H1 (cell line): ENCODE results near the gene SFXN4. TPM values are rescaled to one million over a fixed set of nuclear protein-coding genes. Genes with fewer than 3 reads are reported as not detected.

ENCODE experiments used
- CTCF ChIA-PET: fragments of 300-600 bp; sonication (Branson Sonifier 250); formaldehyde crosslinking; loops from one replicate; lab custom pipeline; 2021; ENCODE audit not compliant: partially characterized antibody; lab: Charles Lee
- POLR2A ChIA-PET: fragments of 300-600 bp; sonication (Branson Sonifier 250); formaldehyde crosslinking; loops from one replicate; lab custom pipeline; 2021; ENCODE audit warnings: inconsistent platforms; ENCODE audit not compliant: partially characterized antibody; lab: Charles Lee
- DNase-seq, 2 experiments: peaks; one replicate each; pipeline versions ENCODE4 v3.0.0 to v3.0.0-alpha.2; 2010 to 2022; ENCODE audit warnings: low spot score in 2 of 2, low read depth in 1 of 2, mixed read lengths in 1 of 2
- FAIRE-seq: peaks from 2 replicates; lab custom pipeline; 2011; peaks lifted over from hg19 to GRCh38; lab: Jason Lieb, UNC
- H2AFZ ChIP-seq: 2 replicates; pipeline ENCODE4 v1.8.1; 2012; ENCODE audit warnings: low read length, inconsistent platforms
- H2AK5ac ChIP-seq: 2 replicates; pipeline ENCODE4 v1.6.1; 2013; ENCODE audit warnings: low read depth, low read length
- H2BK120ac ChIP-seq: replicated peaks from 2 replicates; pipeline ENCODE3; 2013; ENCODE audit warnings: low read depth, low read length, inconsistent platforms
- H2BK12ac ChIP-seq: 2 replicates; pipeline ENCODE4 v1.6.1; 2013; ENCODE audit warnings: low read depth, low read length
- H2BK15ac ChIP-seq: 2 replicates; pipeline ENCODE4 v1.6.1; 2013; ENCODE audit warnings: low read length
- H2BK20ac ChIP-seq: 2 replicates; pipeline ENCODE4 v1.6.1; 2013; ENCODE audit warnings: low read length
- H2BK5ac ChIP-seq: 2 replicates; pipeline ENCODE4 v1.6.1; 2013; ENCODE audit warnings: low read depth, low read length
- H3K14ac ChIP-seq: 2 replicates; pipeline ENCODE4 v1.6.1; 2013; ENCODE audit warnings: inconsistent platforms; ENCODE audit not compliant: insufficient read length
- H3K18ac ChIP-seq: 2 replicates; pipeline ENCODE4 v1.6.1; 2013; ENCODE audit warnings: low read length; ENCODE audit errors: extremely low read depth
- H3K23ac ChIP-seq: 2 replicates; pipeline ENCODE4 v1.6.1; 2013; ENCODE audit warnings: inconsistent platforms; ENCODE audit not compliant: insufficient read length
- H3K23me2 ChIP-seq: 2 replicates; pipeline ENCODE4 v1.6.1; 2013; ENCODE audit warnings: low read depth, low read length
- H3K27ac ChIP-seq: 2 replicates; pipeline ENCODE4 v1.6.1; 2011; ENCODE audit warnings: low read depth, low read length, inconsistent platforms
- H3K27me3 ChIP-seq, 4 experiments: replicated peaks in 1 of 4; 1 replicate in 1 of 4; 2 replicates in 3 of 4; pipeline versions ENCODE4 v1.6.1 to v1.8.1; 2011 to 2013; ENCODE audit warnings: low read length in 3 of 4, mild to moderate bottlenecking in 3 of 4, inconsistent platforms in 2 of 4, mixed read lengths in 2 of 4, moderate library complexity in 1 of 4; ENCODE audit not compliant: control insufficient read depth in 3 of 4, insufficient read depth in 3 of 4; ENCODE audit errors: extremely low read depth in 1 of 4
- H3K36me3 ChIP-seq, 4 experiments: 2 replicates each; pipeline versions ENCODE4 v1.6.1 to v1.8.1; 2011 to 2013; ENCODE audit warnings: mild to moderate bottlenecking in 4 of 4, low read length in 3 of 4, moderate library complexity in 2 of 4, control low read depth in 1 of 4, inconsistent platforms in 1 of 4; ENCODE audit not compliant: insufficient read depth in 4 of 4, control insufficient read depth in 2 of 4
- H3K4ac ChIP-seq: replicated peaks from 2 replicates; pipeline ENCODE3; 2013; ENCODE audit warnings: low read length, low read depth, mixed read lengths, inconsistent platforms; ENCODE audit not compliant: insufficient read length
- H3K4me1 ChIP-seq, 4 experiments: replicated peaks in 1 of 4; 1 replicate in 1 of 4; 2 replicates in 3 of 4; pipeline versions ENCODE4 v1.6.1 to v1.8.1; 2011 to 2013; ENCODE audit warnings: low read length in 3 of 4, inconsistent platforms in 2 of 4, mixed read lengths in 1 of 4; ENCODE audit not compliant: insufficient read depth in 4 of 4, control insufficient read depth in 3 of 4
- H3K4me2 ChIP-seq, 2 experiments: 2 replicates each; pipeline versions ENCODE4 v1.6.1 to v1.8.1; 2011 to 2013; ENCODE audit warnings: low read depth in 2 of 2, low read length in 2 of 2, control low read depth in 1 of 2, inconsistent platforms in 1 of 2, mild to moderate bottlenecking in 1 of 2; ENCODE audit not compliant: insufficient read depth in 1 of 2
- H3K4me3 ChIP-seq, 4 experiments: fragments of 200-600, 300-600 bp in 1 of 4; sonication (generic), shearing (Covaris generic), sonication (Bioruptor Twin) in 1 of 4; 2 replicates each; pipeline versions ENCODE4 v1.5.1 to v1.8.1; 2011 to 2016; ENCODE audit warnings: low read length in 4 of 4, low read depth in 3 of 4, control low read depth in 2 of 4, inconsistent platforms in 2 of 4, mild to moderate bottlenecking in 2 of 4, mixed read lengths in 1 of 4, moderate library complexity in 1 of 4; ENCODE audit not compliant: insufficient read depth in 2 of 4; ENCODE audit errors: extremely low read depth in 1 of 4
- H3K56ac ChIP-seq: replicated peaks from 2 replicates; pipeline ENCODE3; 2013; ENCODE audit warnings: low read depth, mild to moderate bottlenecking, mixed read lengths, low read length, inconsistent platforms; ENCODE audit not compliant: insufficient read length
- H3K79me1 ChIP-seq: 2 replicates; pipeline ENCODE4 v1.6.1; 2013; ENCODE audit warnings: low read depth, low read length, control low read depth
- H3K79me2 ChIP-seq, 2 experiments: 2 replicates each; pipeline versions ENCODE4 v1.6.1 to v1.8.1; 2012 to 2013; ENCODE audit warnings: low read length in 2 of 2, mild to moderate bottlenecking in 2 of 2, inconsistent platforms in 1 of 2; ENCODE audit not compliant: insufficient read depth in 2 of 2, control insufficient read depth in 1 of 2
- H3K9ac ChIP-seq, 4 experiments: replicated peaks in 1 of 4; 1 replicate in 1 of 4; 2 replicates in 3 of 4; pipeline versions ENCODE4 v1.6.1 to v1.8.1; 2011 to 2013; ENCODE audit warnings: low read depth in 3 of 4, low read length in 3 of 4, control low read depth in 2 of 4, mild to moderate bottlenecking in 2 of 4, moderate library complexity in 2 of 4, inconsistent platforms in 1 of 4; ENCODE audit errors: extremely low read depth in 1 of 4
- H3K9me3 ChIP-seq, 2 experiments: 2 replicates each; pipeline versions ENCODE4 v1.6.1 to v1.8.1; 2012 to 2013; ENCODE audit warnings: mild to moderate bottlenecking in 2 of 2, moderate library complexity in 2 of 2, control low read depth in 1 of 2, inconsistent platforms in 1 of 2, low read depth in 1 of 2, low read length in 1 of 2, mixed read lengths in 1 of 2; ENCODE audit not compliant: insufficient read depth in 2 of 2
- H4K20me1 ChIP-seq, 2 experiments: replicated peaks in 1 of 2; 2 replicates each; pipeline versions ENCODE3 to v1.8.1; 2011 to 2013; ENCODE audit warnings: inconsistent platforms in 2 of 2, low read length in 2 of 2, mild to moderate bottlenecking in 1 of 2; ENCODE audit not compliant: insufficient read depth in 2 of 2, control insufficient read depth in 1 of 2
- H4K5ac ChIP-seq: 2 replicates; pipeline ENCODE4 v1.6.1; 2013; ENCODE audit warnings: low read length, low read depth, mixed read lengths, inconsistent platforms; ENCODE audit not compliant: insufficient read length
- H4K8ac ChIP-seq: 2 replicates; pipeline ENCODE4 v1.8.0; 2013; ENCODE audit warnings: mild to moderate bottlenecking, moderate library complexity, low read length, inconsistent platforms; ENCODE audit not compliant: insufficient read depth; ENCODE audit errors: extremely low read depth
- H4K91ac ChIP-seq: replicated peaks from 2 replicates; pipeline ENCODE3; 2013; ENCODE audit warnings: low read length, mixed read lengths, inconsistent platforms; ENCODE audit not compliant: insufficient read length
- WGBS, 2 experiments: shearing (Covaris generic) in 1 of 2; methylation state at CpG; one replicate each; pipeline versions ENCODE4 v1.1.6 to v1.1.7; 2013 to 2015; ENCODE audit warnings: low lambda C conversion rate in 2 of 2, mixed read lengths in 2 of 2, inconsistent platforms in 1 of 2, low coverage in 1 of 2, missing lambda C conversion rate in 1 of 2; ENCODE audit not compliant: insufficient replicate concordance in 2 of 2, insufficient coverage in 1 of 2, insufficient read length in 1 of 2; ENCODE audit errors: extremely low coverage in 1 of 2, missing lambda C conversion rate in 1 of 2; 5-methylcytosine and 5-hydroxymethylcytosine counted together
- polyA plus RNA-seq, 7 experiments: library from polyadenylated mRNA; depleted of rRNA in 3 of 7; stranded (reverse) in 5 of 7; unstranded in 2 of 7; fragments of >200 nt in 5 of 7; fragments of 200-250 nt in 2 of 7; gene quantifications; 1 replicate in 5 of 7; 2 replicates in 1 of 7; 4 replicates in 1 of 7; pipeline versions ENCODE4 v1.2.1 to v1.2.3, GENCODE V29; 2011 to 2013; ENCODE audit warnings: missing spikeins in 2 of 7, mixed read lengths in 2 of 7
- total RNA-seq: library from RNA; stranded (reverse); fragmentation: NEBNext Ultra II Directional; extraction: Animal tissue kit (Norgen Biotek cat#: 25700); gene quantifications from 2 replicates; pipeline ENCODE4 v1.2.1, GENCODE V29; 2021

Gene SFXN4
- total and polyA plus RNA-seq, 2 of the 8 experiments (the other 6 are each of a cell fraction or from before 2014, with no cell fraction given), result 15.4 to 21.6 TPM

DNA sequence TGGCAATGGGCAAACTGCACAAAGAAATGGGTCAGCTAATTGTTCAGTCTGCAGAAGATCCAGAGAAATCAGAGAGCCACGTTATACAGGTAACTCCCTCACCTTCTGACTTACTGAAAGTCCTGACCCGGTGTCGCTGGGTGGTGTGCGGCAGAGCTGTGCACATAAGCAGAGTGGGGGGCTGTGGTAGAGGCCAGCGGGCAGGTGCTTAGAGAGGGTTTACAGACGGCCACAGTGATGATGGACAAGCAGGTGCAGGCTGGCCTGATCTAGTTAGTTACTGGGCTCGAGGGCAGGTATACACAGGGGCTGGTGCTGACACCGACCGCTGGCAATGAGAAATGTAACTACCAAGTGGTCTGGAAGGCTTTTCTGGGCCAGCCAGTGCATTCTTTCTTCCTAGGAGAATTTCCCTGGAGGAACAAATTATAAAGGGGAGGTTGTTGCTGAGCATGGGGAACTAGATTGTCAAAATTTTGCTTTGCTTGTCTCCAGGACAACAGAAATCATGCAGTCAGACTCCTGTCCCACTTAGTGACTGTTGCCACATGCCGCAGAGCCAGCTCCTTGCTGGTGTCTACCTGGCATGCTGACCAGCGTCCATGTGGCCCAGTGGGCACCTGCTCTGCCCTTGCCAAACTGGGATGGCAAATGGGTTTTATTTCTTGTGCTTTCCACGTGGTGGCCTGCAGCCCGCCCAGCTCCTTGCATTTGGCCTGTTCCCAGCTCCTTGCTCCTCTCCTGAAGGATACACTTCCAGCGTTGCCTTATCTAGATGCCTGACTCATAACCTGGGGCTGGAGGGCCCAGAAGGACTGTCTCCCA is 32.8 kb downstream of the SFXN4 start:
- Histone ChIP-seq H3K4me2 (no peak overlapping the region), H2BK12ac (no peak overlapping the region), H4K91ac (no peak overlapping the region), H4K5ac (no peak overlapping the region), H4K8ac (no peak overlapping the region), H3K9ac (no peak overlapping the region), H3K79me1 (no peaks in the 10 kb centered on the region), H3K4me3 (no peak overlapping the region), H3K79me2 (no peaks in the 10 kb centered on the region), H3K23me2 (no peaks in the 10 kb centered on the region), H3K27me3 (no peaks in the 10 kb centered on the region), H4K20me1 (no peaks in the 10 kb centered on the region), H3K14ac (no peak overlapping the region), H3K9me3 (no peaks in the 10 kb centered on the region), H2BK20ac (no peak overlapping the region), H2AFZ (no peak overlapping the region), H3K4me1 (no peaks in the 10 kb centered on the region), H3K23ac (no peak overlapping the region), H3K4ac (no peak overlapping the region), H3K36me3 (peaks cover 18 to 55% (median 39%) of the 10 kb centered on the region in 4 experiments; a peak in 7 of 8 replicates), H3K18ac (no peak overlapping the region), H3K27ac (no peak overlapping the region), H2BK120ac (no peak overlapping the region), H2BK15ac (no peak overlapping the region), H2BK5ac (no peak overlapping the region), H3K56ac (no peak overlapping the region), H2AK5ac (no peak overlapping the region)
- POLR2A ChIA-PET, result interaction anchor here (0.6 to 2.3 kb wide), 6 partner anchors 8 to 759 kb away, joined by 3 to 7 read pairs (median 4); no protein-coding TSS in a partner anchor
- FAIRE-seq, result no peak
- CTCF ChIA-PET, result interaction anchor here (0.9 to 1.4 kb wide), 2 partner anchors 14 to 1906 kb away, joined by 3 to 7 read pairs; no protein-coding TSS in a partner anchor
- no peak for DNase-seq
- WGBS, 2 experiments, result 88% methylated on average over 14 of the region's 14 CpGs; no CpG with 5 or more reads in 1 of the 2 experiments
